GM19468 (cell line): ENCODE results near the gene RAPGEF5.

Source experiments
- ATAC-seq: cut with Tn5 transposase; IDR thresholded peaks from one replicate; pipeline ENCODE4 v1.9.1; 2021; ENCODE audit warnings: mild to moderate bottlenecking, moderate library complexity, moderate number of reproducible peaks; ENCODE audit not compliant: unreplicated experiment; ENCODE audit errors: extremely low read depth

The RAPGEF5 gene

GRCh38 chr7:22201186-22201880 is 155.6 kb downstream of the RAPGEF5 start:
- no peak for ATAC-seq

GRCh38 chr7:22200777-22201176 is 156.2 kb downstream of the RAPGEF5 start:
- ATAC-seq = no peak

GRCh38 chr7:22200238-22200637 is 156.7 kb downstream of the RAPGEF5 start:
- no peak for ATAC-seq

- ATAC-seq = no peak
These were observed 159.6 kb downstream of the RAPGEF5 start for GRCh38 chr7:22197376-22197775.

- ATAC-seq = no peak
These were observed 160.5 kb downstream of the RAPGEF5 start for GRCh38 chr7:22196429-22196828.

GRCh38 chr7:22195397-22196172 is 161.4 kb downstream of the RAPGEF5 start:
- ATAC-seq = no peak

GRCh38 chr7:22194658-22195273 is 162.2 kb downstream of the RAPGEF5 start:
- no peak for ATAC-seq

- no peak for ATAC-seq
These were observed 163.4 kb downstream of the RAPGEF5 start for GRCh38 chr7:22193450-22193983.

- ATAC-seq = no peak
These were observed 164.2 kb downstream of the RAPGEF5 start for GRCh38 chr7:22192801-22193200.

- no peak for ATAC-seq
These were observed 166.2 kb downstream of the RAPGEF5 start for GRCh38 chr7:22190736-22191135.

- ATAC-seq = no peak
These were observed 167.2 kb downstream of the RAPGEF5 start for GRCh38 chr7:22189741-22190140.

- ATAC-seq = no peak
These were observed 167.7 kb downstream of the RAPGEF5 start for GRCh38 chr7:22189230-22189629.

GRCh38 chr7:22187691-22188348 is 169.1 kb downstream of the RAPGEF5 start:
- ATAC-seq = no peak

GRCh38 chr7:22185559-22185958 is 171.4 kb downstream of the RAPGEF5 start:
- no peak for ATAC-seq

- no peak for ATAC-seq
These were observed 172.3 kb downstream of the RAPGEF5 start for GRCh38 chr7:22184549-22185199.

GRCh38 chr7:22183522-22184280 is 173.3 kb downstream of the RAPGEF5 start:
- no peak for ATAC-seq

- no peak for ATAC-seq
These were observed 174.8 kb downstream of the RAPGEF5 start for GRCh38 chr7:22182149-22182548.

GRCh38 chr7:22181663-22182062 is 175.3 kb downstream of the RAPGEF5 start:
- no peak for ATAC-seq

- no peak for ATAC-seq
These were observed 177.5 kb downstream of the RAPGEF5 start for GRCh38 chr7:22179442-22179879.
